Adipocyte (in vitro differentiated cells): ENCODE data around the gene MID1.

Experiments
- DNase-seq: peaks from one replicate; pipeline ENCODE4 v3.0.0-alpha.2; 2015; ENCODE audit warnings: low read depth
- H3K27me3 ChIP-seq: replicated peaks from 2 replicates; pipeline ENCODE4 v1.7.0; 2013; ENCODE audit warnings: mild to moderate bottlenecking, low read length, moderate library complexity; ENCODE audit not compliant: control insufficient read depth, insufficient read depth
- H3K36me3 ChIP-seq: 2 replicates; pipeline ENCODE4 v1.7.0; 2013; ENCODE audit warnings: low read length, mild to moderate bottlenecking, moderate library complexity; ENCODE audit not compliant: control insufficient read depth, insufficient read depth, severe bottlenecking
- H3K4me1 ChIP-seq: 2 replicates; pipeline ENCODE4 v1.7.0; 2013; ENCODE audit warnings: mild to moderate bottlenecking, low read length, moderate library complexity; ENCODE audit not compliant: control insufficient read depth, insufficient read depth
- H3K4me3 ChIP-seq: 2 replicates; pipeline ENCODE4 v1.7.0; 2013; ENCODE audit warnings: mild to moderate bottlenecking, low read length, moderate library complexity
- H3K9ac ChIP-seq: 2 replicates; pipeline ENCODE4 v1.7.0; 2013; ENCODE audit warnings: mild to moderate bottlenecking, low read length, moderate library complexity
- H3K9me3 ChIP-seq: 2 replicates; pipeline ENCODE4 v1.7.0; 2013; ENCODE audit warnings: mild to moderate bottlenecking, low read length, moderate library complexity; ENCODE audit not compliant: control insufficient read depth

MID1 gene

DNA sequence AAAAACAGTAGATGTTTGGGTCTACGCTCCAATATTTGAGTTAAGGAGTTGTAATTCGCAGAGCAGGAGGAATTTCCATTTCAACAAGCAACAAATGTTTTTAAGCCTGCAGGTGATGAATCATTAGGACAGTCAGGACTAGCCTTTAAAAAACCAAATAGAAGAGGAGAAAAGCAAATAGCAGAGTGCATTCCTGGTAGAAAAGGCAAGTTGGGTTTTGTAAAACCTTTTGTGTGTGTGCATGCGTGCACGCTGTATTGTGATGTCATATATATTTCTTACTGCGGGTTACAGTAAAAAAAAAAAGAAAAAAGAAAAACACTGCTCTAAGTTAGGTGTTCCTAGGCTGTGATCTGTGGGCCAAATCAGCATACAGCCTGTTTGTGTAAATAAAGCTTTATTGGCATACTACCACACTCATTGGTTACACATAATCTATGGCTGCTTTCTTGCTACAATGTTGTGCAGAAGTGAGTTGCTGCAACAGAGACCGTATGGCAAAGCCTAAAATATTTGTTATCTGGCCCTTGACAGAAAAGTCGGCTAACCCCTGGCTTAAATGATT, 135.6 kb downstream of the MID1 start:
- peaks cover 29% of the 10 kb centered on the region for H3K4me1 ChIP-seq
- H3K4me3 ChIP-seq: no peak overlapping the region
- DNase-seq: no peak
- peak overlapping the region; percentile 6 for H3K9ac ChIP-seq
- no peaks in the 10 kb centered on the region for H3K9me3 ChIP-seq
- H3K27me3 ChIP-seq: no peaks in the 10 kb centered on the region
- no peaks in the 10 kb centered on the region for H3K36me3 ChIP-seq

DNA sequence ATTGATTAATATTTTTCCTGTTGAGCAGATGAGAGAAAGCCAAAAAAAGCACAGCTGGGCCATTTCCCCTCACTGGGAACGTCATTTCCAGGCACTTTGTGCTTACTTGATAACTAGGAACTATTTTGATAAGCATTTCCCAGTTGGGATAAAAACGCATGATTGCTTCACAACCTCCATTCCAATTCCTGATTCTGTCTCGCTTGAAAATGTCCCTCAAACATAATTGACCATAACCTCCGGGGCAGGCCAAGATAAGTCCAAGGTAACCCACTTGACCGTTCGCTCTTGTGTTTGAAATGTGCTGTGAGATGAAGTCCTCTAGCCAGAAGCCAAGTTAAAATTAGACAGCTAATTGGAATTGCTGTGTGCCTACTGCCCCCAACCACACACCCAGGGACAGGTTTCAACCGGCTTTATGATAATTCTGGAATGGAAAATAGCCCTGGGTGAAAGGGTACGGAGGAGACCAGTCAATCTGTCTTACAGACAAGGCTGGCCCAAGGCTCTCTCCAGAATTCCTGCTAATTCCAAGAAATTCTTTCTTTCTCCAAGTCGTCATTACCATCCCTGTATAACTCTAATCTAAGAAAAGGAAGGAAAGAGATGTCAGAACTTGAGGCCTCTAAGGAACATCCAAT, 137.1 kb downstream of the MID1 start:
- no peak for DNase-seq
- no peaks in the 10 kb centered on the region for H3K27me3 ChIP-seq
- H3K9me3 ChIP-seq: no peaks in the 10 kb centered on the region
- H3K4me3 ChIP-seq: no peak overlapping the region
- H3K9ac ChIP-seq: no peak overlapping the region
- peaks cover 29% of the 10 kb centered on the region for H3K4me1 ChIP-seq
- no peaks in the 10 kb centered on the region for H3K36me3 ChIP-seq

DNA sequence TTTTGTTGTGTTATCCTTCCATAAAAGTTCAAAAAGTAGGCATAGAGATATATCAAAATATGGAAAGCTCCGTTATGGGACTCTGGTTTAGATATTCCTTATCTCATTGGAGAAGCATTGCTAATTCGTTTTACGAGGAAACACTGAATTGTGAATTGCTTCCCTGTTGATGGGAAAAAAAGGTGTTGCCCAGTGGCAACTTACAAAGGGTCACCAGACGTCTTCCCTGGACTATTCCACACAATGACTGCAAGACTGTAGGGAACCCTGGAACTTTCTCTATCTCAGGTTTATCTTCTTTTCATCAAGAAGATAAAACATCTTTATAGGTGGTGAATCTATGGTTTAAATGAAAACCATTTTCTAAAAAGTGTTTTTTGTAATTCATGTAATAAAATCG, 137.7 kb downstream of the MID1 start:
- no peaks in the 10 kb centered on the region for H3K9me3 ChIP-seq
- no peaks in the 10 kb centered on the region for H3K36me3 ChIP-seq
- peaks cover 29% of the 10 kb centered on the region for H3K4me1 ChIP-seq
- no peaks in the 10 kb centered on the region for H3K27me3 ChIP-seq
- no peak for DNase-seq
- no peak overlapping the region for H3K9ac ChIP-seq
- no peak overlapping the region for H3K4me3 ChIP-seq

DNA sequence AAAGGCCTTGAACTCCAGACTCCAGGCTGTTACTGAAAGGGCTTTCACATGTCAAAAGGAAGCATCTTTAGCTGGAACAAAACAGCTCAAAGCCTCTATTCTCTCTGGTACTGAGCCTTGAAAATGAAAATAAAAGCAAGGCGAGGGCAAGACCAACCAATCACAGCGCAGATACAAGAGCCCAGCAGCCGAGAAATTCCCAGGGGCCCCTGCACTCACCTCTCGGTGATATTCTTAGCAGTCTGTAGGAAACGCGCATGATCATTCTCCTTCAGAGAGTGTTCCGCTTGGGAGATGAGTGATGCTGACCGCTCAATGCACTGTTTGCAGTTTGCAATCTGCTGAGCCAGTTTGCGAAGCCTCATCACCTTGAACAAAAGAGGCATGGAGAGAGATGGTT, 138.1 kb downstream of the MID1 start:
- Histone ChIP-seq H3K4me3 (no peak overlapping the region), H3K36me3 (no peaks in the 10 kb centered on the region), H3K9me3 (no peaks in the 10 kb centered on the region), H3K27me3 (no peaks in the 10 kb centered on the region), H3K9ac (no peak overlapping the region), H3K4me1 (peaks cover 29% of the 10 kb centered on the region)
- DNase-seq: no peak

DNA sequence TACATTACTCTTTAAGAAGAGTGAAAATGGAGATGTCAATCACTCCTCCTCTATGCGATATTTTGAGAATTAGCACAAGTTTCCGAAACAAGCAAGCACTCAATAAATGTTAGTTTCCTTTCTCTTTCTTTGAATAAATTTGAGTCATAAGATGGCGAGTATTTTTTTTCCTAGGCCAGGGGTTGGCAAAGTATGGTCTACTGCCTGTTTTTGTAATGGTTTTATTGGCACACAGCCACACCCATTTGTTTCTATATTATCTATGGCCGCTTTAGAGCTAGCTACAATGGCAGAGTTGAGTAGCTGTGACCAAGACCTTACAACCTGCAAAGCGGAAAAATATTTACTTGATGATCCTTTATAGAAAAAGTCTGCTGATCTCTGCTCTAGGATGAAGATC, 139.5 kb downstream of the MID1 start:
- H3K9me3 ChIP-seq: no peaks in the 10 kb centered on the region
- H3K27me3 ChIP-seq: no peaks in the 10 kb centered on the region
- H3K4me3 ChIP-seq: no peak overlapping the region

DNA sequence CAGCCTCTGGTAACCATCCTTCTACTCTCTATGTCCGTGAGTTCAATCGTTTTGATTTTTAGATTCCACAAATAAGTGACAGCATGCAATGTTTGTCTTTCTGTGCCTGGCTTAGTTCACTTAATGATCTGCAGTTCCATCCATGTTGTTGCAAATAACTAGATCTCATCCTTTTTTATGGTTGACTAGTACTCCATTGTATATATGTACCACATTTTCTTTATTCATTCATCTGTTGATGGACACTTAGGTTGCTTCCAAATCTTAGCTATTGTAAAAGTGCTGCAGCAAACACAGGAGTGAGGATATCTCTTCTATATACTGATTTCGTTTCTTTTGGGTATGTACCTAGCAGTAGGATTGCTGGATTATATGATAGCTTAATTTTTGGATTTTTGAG, 140.9 kb downstream of the MID1 start:
- Histone ChIP-seq H3K9me3 (no peaks in the 10 kb centered on the region), H3K36me3 (no peaks in the 10 kb centered on the region), H3K27me3 (no peaks in the 10 kb centered on the region), H3K9ac (no peak overlapping the region), H3K4me3 (no peak overlapping the region), H3K4me1 (peaks cover 10% of the 10 kb centered on the region)
- DNase-seq: no peak

More for the DNA sequence above, 139.5 kb downstream of the MID1 start:
- no peak for DNase-seq
- Histone ChIP-seq H3K36me3 (no peaks in the 10 kb centered on the region), H3K9ac (no peak overlapping the region), H3K4me1 (peaks cover 19% of the 10 kb centered on the region)

DNA sequence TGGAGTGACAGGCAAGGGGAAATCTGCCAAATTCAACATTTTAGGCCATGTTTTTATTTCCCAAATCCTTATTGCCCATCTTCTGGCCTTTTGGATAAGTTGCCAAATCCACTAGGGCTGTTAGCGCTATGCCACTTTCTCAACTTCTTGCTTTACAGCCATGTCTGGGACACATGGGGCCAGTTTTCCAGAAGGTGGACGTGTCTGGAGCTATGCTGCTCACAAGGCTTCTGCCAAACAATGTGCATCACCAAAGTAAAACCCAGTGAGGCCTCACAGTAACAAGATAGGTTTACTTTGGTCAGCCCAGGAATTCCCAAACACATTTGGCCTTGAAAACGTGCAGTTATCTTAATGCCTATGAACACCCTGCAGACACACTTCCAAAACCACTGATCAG, 142.9 kb downstream of the MID1 start:
- no peak overlapping the region for H3K9ac ChIP-seq
- H3K4me1 ChIP-seq: peaks cover 5% of the 10 kb centered on the region
- no peaks in the 10 kb centered on the region for H3K27me3 ChIP-seq
- no peak overlapping the region for H3K4me3 ChIP-seq
- H3K9me3 ChIP-seq: no peaks in the 10 kb centered on the region
- DNase-seq: no peak
- H3K36me3 ChIP-seq: no peaks in the 10 kb centered on the region

DNA sequence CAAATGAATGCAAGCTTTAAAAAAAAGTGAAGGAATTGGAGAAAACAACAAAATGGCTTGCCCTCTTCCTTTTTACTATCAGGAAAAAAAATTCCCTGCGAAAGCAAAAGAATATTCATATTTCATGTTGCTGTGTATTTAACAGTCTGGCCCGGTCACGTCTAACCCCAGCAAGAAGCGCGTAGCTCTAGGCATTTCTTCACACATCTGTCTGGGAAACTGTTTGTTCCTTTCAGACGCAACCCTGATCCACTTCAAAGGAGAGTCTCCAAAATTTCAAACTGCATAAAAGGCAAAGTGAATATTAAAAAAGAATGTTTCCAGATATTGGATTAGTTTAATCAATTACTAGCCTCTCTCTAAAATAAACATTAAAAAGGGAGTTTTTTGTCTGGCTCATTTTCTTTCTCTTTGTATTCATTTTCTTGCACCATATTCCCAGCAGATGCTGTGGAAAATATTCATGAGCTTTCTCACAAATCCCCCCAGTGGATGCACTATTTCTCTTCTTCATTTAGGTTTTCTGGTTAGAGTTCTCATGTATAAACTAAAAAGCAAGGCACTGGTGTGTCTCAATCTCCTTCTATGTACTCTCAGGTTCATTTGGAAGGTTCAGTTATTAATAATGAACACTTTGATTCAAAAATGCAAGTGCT, 145.3 kb downstream of the MID1 start:
- Histone ChIP-seq H3K9ac (no peak overlapping the region), H3K4me3 (no peak overlapping the region), H3K27me3 (no peaks in the 10 kb centered on the region), H3K36me3 (no peaks in the 10 kb centered on the region), H3K4me1 (peaks cover 5% of the 10 kb centered on the region), H3K9me3 (no peaks in the 10 kb centered on the region)
- no peak for DNase-seq

DNA sequence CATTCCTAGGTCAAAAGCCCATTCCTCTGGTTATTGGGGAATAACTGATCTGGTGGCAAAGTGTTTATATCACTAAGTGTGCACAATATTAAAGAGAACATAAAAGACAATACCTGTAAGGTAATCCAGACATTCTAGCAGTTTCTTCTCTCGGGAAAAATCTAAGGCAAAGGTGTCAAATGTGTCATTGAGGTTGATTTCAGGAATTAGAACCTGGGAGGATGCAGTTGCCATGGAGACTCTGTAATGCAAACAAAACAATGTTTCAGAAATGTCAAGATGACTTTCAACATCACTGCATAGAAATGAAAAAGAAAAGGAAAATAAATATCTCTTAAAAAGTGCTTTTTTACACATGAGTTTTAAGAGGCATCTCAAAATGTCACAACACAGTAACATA, 145.9 kb downstream of the MID1 start:
- Histone ChIP-seq H3K9ac (no peak overlapping the region), H3K36me3 (no peaks in the 10 kb centered on the region), H3K4me3 (no peak overlapping the region), H3K27me3 (no peaks in the 10 kb centered on the region), H3K9me3 (no peaks in the 10 kb centered on the region), H3K4me1 (peaks cover 5% of the 10 kb centered on the region)
- no peak for DNase-seq

DNA sequence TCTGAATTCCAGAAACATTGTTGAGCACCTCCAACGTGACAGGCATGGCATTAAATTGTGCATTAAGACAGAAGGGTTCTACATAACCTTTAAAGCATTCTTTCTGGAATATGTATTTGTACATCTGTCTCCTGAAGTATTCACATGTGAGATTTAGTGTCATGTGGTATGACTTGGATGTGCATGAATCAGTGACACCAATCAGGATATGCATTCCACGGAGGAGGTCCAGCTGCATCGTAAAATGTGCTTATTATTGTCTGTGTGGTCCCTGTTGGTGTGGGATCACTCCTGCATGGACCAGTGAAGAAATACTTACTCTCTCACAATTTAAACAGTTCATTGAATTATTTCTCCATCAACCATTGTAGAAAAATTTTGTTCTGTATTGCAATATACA, 149.0 kb downstream of the MID1 start:
- H3K4me1 ChIP-seq: peaks cover 11% of the 10 kb centered on the region
- DNase-seq: no peak
- no peaks in the 10 kb centered on the region for H3K27me3 ChIP-seq
- H3K4me3 ChIP-seq: no peak overlapping the region
- H3K36me3 ChIP-seq: no peaks in the 10 kb centered on the region
- no peak overlapping the region for H3K9ac ChIP-seq
- H3K9me3 ChIP-seq: no peaks in the 10 kb centered on the region

DNA sequence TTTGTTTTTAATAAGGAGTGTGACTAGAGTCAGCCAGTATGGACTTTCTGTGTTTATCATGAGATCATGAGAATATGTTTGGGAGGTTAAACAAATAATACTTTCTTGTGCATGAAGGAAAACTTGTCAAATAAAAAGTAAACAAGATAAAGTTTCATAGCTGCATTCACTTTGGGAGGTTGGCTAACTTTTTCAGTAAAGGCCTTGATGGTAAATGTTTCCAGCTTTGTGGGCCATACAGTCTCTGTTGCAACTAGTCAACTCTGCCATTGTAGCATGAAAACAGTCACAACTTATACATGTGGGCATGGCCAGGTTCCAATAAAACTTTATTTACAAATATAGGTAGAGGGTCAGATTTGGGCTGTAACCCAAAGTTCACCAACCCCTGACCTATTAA, 150.4 kb downstream of the MID1 start:
- no peaks in the 10 kb centered on the region for H3K27me3 ChIP-seq
- H3K36me3 ChIP-seq: no peaks in the 10 kb centered on the region
- H3K9ac ChIP-seq: no peak overlapping the region
- H3K4me1 ChIP-seq: peaks cover 11% of the 10 kb centered on the region
- peak; percentile 54 for DNase-seq
- H3K4me3 ChIP-seq: no peak overlapping the region
- no peaks in the 10 kb centered on the region for H3K9me3 ChIP-seq
